Measurements from ENCODE around the gene LAG3.

Gene LAG3

DNA sequence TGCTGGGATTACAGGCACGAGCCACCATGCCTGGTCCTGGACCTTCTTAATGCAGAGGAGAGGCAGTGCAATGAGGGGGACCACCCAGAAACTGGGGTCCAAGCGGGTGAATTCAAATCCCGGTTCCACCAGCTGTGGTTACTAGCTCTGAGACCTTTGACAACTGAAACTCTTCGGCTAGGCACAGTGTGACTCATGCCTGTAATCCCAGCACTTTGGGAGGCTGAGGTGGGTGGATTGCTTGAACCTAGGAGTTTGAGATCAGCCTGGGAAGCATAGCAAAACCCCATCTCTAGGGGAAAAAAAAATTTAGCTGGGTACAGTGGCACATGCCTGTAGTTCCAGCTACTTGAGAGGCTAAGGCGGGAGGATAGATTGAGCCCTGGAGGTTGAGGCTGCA lies 12.0 kb downstream of the LAG3 start:
- no peak overlapping the region for H3K4me3 ChIP-seq (ENCODE audit: low read length)
- TF ChIP-seq CTCF (IDR thresholded peaks at IDR 0.05; ENCODE audit: insufficient read depth, low read depth, low read length, missing control alignments) = no peak
- no peak for DNase-seq (ENCODE audit: low read depth)

GRCh38 chr12:6784761-6785160 lies 12.4 kb downstream of the LAG3 start:
- no peak for TF ChIP-seq CTCF (IDR thresholded peaks at IDR 0.05; ENCODE audit: insufficient read depth, low read depth, low read length, missing control alignments)
- DNase-seq (ENCODE audit: low read depth) = no peak
- H3K4me3 ChIP-seq (ENCODE audit: low read length) = no peak overlapping the region

DNA sequence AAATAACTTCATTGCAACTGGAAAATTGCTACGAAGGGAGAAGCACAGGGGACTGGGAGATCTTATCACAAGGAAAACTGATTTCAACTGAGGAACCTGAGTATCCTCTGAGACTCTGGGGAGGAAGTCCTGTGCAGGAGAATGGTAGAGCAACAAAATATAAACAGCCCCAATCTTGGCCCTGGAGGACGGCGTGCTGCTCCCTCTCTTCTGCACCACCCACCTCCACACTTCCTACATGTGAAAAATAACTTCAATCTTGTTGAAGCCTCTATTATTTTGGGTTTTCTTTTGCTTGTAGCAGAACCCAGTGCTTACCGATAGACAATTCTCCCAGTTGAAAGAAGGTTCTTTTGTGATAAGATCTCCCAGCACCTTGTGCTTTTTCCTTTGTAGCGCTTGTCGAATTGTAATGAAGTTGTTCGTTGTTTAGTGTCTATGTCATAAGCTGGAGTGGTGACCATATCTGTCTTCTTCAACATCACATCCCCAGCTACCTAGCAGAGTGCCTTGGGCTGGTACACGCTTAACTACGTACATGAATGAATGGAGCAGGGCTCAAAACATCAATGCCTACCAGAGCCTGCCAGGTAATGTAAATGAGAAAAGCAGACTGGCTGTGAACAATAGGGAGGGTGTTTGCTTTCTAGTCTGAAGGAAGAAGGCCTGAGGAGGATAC lies 14.2 kb downstream of the LAG3 start:
- no peak for TF ChIP-seq CTCF (IDR thresholded peaks at IDR 0.05; ENCODE audit: insufficient read depth, low read depth, low read length, missing control alignments)
- DNase-seq (ENCODE audit: low read depth) = no peak
- H3K4me3 ChIP-seq (ENCODE audit: low read length) = no peak overlapping the region

GRCh38 chr12:6787309-6787708 lies 15.0 kb downstream of the LAG3 start:
- no peak for TF ChIP-seq CTCF (IDR thresholded peaks at IDR 0.05; ENCODE audit: insufficient read depth, low read depth, low read length, missing control alignments)
- no peak overlapping the region for H3K4me3 ChIP-seq (ENCODE audit: low read length)
- no peak for DNase-seq (ENCODE audit: low read depth)

GRCh38 chr12:6788972-6789924 lies 16.9 kb downstream of the LAG3 start, which contains the start of gene CD4:
Gene CD4, plus strand, starts transcription at chr12:6789528. Its CDS starts 10,611 bp downstream, at chr12:6800139.
- DNase-seq (ENCODE audit: low read depth) = no peak
- H3K4me3 ChIP-seq (ENCODE audit: low read length) = no peak within 1 kb of the TSS
- no peak for TF ChIP-seq CTCF (IDR thresholded peaks at IDR 0.05; ENCODE audit: insufficient read depth, low read depth, low read length, missing control alignments)

DNA sequence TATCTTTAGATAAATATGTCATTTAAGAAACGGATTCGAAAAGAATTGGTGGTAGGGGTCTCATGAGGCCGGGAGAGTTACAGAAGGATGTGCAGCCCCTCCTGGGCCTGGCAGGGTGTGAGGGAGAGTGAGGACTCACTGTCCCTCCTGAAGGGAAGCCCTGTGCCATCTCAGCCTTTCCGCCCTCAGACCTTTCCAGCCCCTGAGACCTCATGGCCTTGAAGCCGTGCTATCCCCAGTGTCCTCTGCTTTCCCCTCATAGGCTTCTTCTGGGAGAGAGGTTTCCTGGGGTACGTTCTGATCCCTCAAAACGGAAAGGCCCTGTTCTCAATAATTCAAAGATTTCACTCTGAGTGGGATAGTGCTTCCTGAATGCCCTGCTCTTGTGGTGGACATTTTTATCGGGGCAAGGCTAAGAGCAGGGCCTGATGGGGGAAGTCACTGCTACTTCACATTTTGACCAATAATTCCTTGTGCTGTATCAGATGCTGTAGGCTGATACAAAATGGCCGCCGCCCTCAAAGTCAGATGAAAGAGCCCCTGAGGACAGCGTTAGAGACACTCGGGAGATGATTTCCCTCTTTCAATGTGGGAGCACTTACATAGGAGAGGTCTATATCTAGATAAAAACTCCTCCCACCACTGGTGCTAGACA lies 18.3 kb downstream of the LAG3 start:
- no peak overlapping the region for H3K4me3 ChIP-seq (ENCODE audit: low read length)
- no peak for DNase-seq (ENCODE audit: low read depth)
- TF ChIP-seq CTCF (IDR thresholded peaks at IDR 0.05; ENCODE audit: insufficient read depth, low read depth, low read length, missing control alignments) = no peak
